Progenitor cell of endocrine pancreas (in vitro differentiated cells): ENCODE measurements around the gene SETDB1. TPM values are rescaled to one million over a fixed set of nuclear protein-coding genes. Genes with fewer than 3 reads are reported as not detected.
"Not testable (repeated sequence)": the region's sequence is repeated elsewhere in the genome, so short reads cannot be mapped to it uniquely, and the experiment has no call there.

ENCODE experiments used
- DNase-seq: peaks from one replicate; pipeline ENCODE4 v3.0.0; 2021; ENCODE audit warnings: low spot score; ENCODE audit not compliant: unreplicated experiment
- H3K27ac Mint-ChIP-seq: 2 replicates; pipeline ENCODE4 v1.8.0; 2021; ENCODE audit warnings: mild to moderate bottlenecking, moderate library complexity, mixed read lengths
- H3K27me3 Mint-ChIP-seq: 2 replicates; pipeline ENCODE4 v1.8.0; 2021; ENCODE audit warnings: mixed read lengths
- H3K36me3 Mint-ChIP-seq: 2 replicates; pipeline ENCODE4 v1.8.0; 2022; ENCODE audit warnings: mixed read lengths; ENCODE audit not compliant: insufficient read depth
- H3K4me1 Mint-ChIP-seq: 2 replicates; pipeline ENCODE4 v1.8.0; 2021; ENCODE audit warnings: low read depth, mixed read lengths
- H3K4me3 Mint-ChIP-seq: 2 replicates; pipeline ENCODE4 v1.8.0; 2021; ENCODE audit warnings: low read depth, mild to moderate bottlenecking, moderate library complexity, mixed read lengths
- H3K9me3 Mint-ChIP-seq: 2 replicates; pipeline ENCODE4 v1.8.0; 2021; ENCODE audit warnings: low read depth, mixed read lengths
- total RNA-seq: library from RNA; stranded (reverse); gene quantifications from 2 replicates; pipeline ENCODE4 v1.2.1, GENCODE V29; 2021
- TF ChIP-seq, protein P1 (sequence below): fragments of 200-600 bp; sonication (generic); IDR thresholded peaks from one replicate; pipeline ENCODE4 v1.5.0; 2021; ENCODE audit warnings: antibody characterized with exemption, mild to moderate bottlenecking; ENCODE audit not compliant: unreplicated experiment

Gene SETDB1
- total RNA-seq, 1 donor from 2014 or later = 110 TPM

DNA sequence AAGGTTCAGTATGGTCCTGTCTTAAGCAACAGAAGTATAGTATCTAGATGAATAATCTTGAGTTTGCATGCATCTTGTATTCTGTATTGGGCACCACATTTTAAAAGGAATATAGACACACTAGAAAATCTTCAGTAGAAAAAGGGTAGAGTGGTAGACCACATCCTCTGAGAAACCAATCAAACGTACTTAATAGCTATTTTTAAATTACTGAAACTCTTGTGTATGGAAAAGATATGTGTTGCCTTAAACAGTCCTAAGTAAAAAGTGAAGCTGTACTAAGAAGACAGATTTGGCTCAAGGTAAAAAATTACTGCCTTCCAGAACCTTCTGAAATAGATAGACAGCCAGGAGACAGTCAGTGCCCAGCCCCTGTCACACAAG, 36.1 kb upstream of the SETDB1 start:
- DNase-seq = no peak

DNA sequence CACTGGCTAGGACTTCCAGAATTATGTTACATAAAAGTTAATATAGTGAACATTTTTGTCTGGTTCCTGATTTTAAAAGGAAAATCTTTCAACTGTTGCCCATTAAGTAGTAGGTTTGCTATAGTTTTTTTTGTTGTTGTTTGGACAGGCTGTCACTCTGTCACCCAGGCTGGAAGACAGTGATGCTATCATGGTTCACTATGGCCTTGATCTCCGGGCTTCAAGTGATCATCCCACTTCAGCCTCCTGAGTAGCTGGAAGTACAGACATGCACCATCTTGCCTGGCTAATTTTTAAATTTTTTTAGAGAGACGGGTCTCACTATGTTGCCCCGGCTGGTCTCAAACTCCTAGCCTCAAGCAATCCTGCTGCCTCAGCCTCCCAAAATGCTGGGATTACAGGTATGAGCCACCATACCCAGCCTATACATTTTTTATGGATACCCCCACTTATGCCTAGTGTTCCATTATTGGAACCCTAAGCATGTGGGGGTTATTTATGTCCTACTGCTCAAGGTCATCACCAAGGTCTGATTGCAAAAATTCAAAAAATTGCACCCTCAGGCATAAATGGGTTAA, 32.7 kb upstream of the SETDB1 start:
- Mint-ChIP-seq H3K36me3 (no peaks in the 10 kb centered on the region), H3K4me3 (no peak overlapping the region), H3K9me3 (no peaks in the 10 kb centered on the region), H3K27ac (no peak overlapping the region), H3K4me1 (peaks cover 3% of the 10 kb centered on the region), H3K27me3 (peaks cover 7% of the 10 kb centered on the region)
- TF ChIP-seq, protein P1, sequence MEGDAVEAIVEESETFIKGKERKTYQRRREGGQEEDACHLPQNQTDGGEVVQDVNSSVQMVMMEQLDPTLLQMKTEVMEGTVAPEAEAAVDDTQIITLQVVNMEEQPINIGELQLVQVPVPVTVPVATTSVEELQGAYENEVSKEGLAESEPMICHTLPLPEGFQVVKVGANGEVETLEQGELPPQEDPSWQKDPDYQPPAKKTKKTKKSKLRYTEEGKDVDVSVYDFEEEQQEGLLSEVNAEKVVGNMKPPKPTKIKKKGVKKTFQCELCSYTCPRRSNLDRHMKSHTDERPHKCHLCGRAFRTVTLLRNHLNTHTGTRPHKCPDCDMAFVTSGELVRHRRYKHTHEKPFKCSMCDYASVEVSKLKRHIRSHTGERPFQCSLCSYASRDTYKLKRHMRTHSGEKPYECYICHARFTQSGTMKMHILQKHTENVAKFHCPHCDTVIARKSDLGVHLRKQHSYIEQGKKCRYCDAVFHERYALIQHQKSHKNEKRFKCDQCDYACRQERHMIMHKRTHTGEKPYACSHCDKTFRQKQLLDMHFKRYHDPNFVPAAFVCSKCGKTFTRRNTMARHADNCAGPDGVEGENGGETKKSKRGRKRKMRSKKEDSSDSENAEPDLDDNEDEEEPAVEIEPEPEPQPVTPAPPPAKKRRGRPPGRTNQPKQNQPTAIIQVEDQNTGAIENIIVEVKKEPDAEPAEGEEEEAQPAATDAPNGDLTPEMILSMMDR = no peak
- no peak for DNase-seq

More for the DNA sequence above, 36.1 kb upstream of the SETDB1 start:
- no peaks in the 10 kb centered on the region for H3K9me3 Mint-ChIP-seq
- H3K27ac Mint-ChIP-seq = no peak overlapping the region
- H3K27me3 Mint-ChIP-seq = peaks cover 12% of the 10 kb centered on the region
- no peaks in the 10 kb centered on the region for H3K36me3 Mint-ChIP-seq
- no peak overlapping the region for H3K4me3 Mint-ChIP-seq
- H3K4me1 Mint-ChIP-seq = peaks cover 3% of the 10 kb centered on the region
- TF ChIP-seq, protein P1 = no peak

DNA sequence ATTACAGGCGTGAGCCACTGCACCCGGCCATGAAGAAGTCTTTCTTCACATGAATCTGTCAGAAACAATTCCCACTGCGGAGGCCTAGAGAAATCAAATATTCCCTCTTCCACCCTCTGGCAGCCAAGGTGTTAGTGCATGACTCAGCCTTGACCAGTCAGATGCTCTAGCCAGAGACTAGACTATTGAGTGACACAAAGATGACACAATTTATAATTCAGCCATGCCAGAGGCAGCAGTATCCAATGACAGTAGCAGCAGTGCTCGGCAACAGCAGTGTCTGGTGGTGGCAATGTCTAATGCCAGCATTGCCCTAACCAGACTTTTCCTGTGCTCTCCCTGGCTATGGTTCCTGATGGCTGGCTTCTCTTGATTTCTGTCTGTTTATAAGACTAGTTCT, 30.5 kb upstream of the SETDB1 start:
- TF ChIP-seq, protein P1 = no peak
- Mint-ChIP-seq H3K27me3 (peaks cover 3% of the 10 kb centered on the region), H3K4me3 (no peak overlapping the region), H3K4me1 (peaks cover 3% of the 10 kb centered on the region), H3K9me3 (peaks cover 4% of the 10 kb centered on the region), H3K27ac (no peak overlapping the region), H3K36me3 (no peaks in the 10 kb centered on the region)
- no peak for DNase-seq

DNA sequence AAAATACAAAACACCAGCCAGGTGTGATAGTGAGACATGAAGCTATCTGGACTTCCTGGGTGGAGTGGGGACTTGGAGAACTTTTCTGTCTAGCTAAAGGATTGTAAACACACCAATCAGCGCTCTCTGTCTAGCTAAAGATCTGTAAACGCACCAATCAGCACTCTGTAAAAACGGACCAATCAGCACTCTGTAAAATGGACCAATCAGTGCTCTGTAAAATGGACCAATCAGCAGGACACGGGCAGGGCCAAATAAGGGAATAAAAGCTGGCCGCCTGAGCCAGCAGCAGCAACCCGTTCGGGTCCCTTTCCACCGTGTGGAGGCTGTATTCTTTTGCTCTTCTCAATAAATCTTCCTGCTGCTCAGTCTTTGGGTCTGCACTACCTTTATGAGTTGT, 26.4 kb upstream of the SETDB1 start:
- not testable (repeated sequence) for H3K9me3 Mint-ChIP-seq, DNase-seq, H3K4me3 Mint-ChIP-seq, H3K27ac Mint-ChIP-seq, H3K36me3 Mint-ChIP-seq, H3K27me3 Mint-ChIP-seq, H3K4me1 Mint-ChIP-seq

DNA sequence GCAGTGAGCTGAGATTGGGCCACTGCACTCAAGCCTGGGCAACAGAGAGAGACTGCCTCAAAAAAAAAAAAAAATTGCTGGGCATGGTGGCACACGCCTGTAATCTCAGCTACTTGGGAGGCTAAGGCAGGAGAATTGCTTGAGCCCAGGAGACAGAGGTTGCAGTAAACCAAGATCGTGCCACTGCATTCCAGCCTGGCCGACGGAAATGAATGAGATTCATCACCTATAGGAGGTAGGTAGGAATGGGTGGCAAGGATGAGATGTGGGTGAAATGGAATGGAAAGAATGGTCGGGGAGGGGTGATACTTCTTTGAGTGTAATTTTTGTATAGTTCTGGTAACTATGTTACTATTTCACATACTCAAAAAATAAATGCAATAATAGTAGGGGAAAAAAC, 23.8 kb upstream of the SETDB1 start:
- Mint-ChIP-seq H3K9me3 (peaks cover 4% of the 10 kb centered on the region), H3K27ac (no peak overlapping the region), H3K4me3 (no peak overlapping the region), H3K4me1 (no peaks in the 10 kb centered on the region), H3K27me3 (no peaks in the 10 kb centered on the region), H3K36me3 (no peaks in the 10 kb centered on the region)
- DNase-seq = no peak
- TF ChIP-seq, protein P1 = no peak

DNA sequence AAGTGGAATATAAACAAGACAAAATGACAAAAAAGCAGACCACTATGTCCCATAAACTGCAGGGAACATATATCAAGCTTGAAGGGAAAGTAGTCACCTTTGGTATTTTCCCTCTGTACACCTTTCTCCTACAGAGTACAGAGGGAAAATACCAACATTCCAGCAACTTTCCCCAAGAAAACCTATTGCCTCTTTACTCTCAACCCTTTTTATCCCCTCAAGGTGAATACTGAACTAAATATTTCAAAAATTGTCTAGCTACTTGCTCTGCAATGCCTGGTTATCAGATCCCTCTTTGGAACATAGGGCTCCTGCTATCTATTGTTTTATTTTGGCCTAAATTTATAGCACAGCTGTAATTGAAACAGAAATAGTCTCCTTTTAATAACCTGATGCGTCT, 23.4 kb upstream of the SETDB1 start:
- TF ChIP-seq, protein P1 = no peak
- DNase-seq = no peak
- no peaks in the 10 kb centered on the region for H3K4me1 Mint-ChIP-seq
- H3K27ac Mint-ChIP-seq = no peak overlapping the region
- no peaks in the 10 kb centered on the region for H3K27me3 Mint-ChIP-seq
- H3K36me3 Mint-ChIP-seq = no peaks in the 10 kb centered on the region
- H3K4me3 Mint-ChIP-seq = no peak overlapping the region
- peaks cover 4% of the 10 kb centered on the region for H3K9me3 Mint-ChIP-seq
